ENCODE measurements around the gene NCL. TPM values are rescaled to one million over a fixed set of nuclear protein-coding genes. Genes with fewer than 3 reads are reported as not detected.

The NCL gene
- total RNA-seq, 1 donor from 2014 or later, result 588 TPM

GRCh38 chr2:231458368-231458767 is 5.9 kb downstream of the NCL start:
- no peak for DNase-seq (ENCODE audit: low spot score, unreplicated experiment)
- Mint-ChIP-seq H3K4me3 (ENCODE audit: low read depth) (no peak overlapping the region), H3K9me3 (ENCODE audit: low read depth) (no peaks in the 10 kb centered on the region), H3K27me3 (no peaks in the 10 kb centered on the region), H3K4me1 (ENCODE audit: low read depth) (peaks cover 14% of the 10 kb centered on the region), H3K36me3 (ENCODE audit: insufficient read depth) (peaks cover 64% of the 10 kb centered on the region), H3K27ac (peak overlapping the region; percentile 25)
- no peak for TF ChIP-seq CTCF (IDR thresholded peaks at IDR 0.05; ENCODE audit: unreplicated experiment)

DNA sequence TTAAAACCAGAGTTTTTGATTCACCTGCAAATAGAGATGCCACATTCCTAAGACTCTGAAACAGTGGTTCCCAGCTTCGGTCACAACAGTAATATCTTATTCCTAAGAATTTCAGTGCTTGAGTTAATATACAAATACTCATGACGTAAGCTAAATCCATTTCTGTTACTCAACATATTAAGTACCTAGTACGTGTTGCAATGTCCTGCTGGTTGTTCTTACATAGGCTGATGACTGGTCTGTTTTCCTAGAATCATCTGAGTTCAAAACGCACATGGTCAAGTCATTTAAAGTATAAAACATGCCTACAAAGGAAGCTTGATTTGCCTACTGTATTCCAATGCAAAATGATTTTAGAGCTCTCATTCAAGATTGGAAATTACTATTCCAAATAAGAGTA is 7.2 kb downstream of the NCL start:
- peaks cover 53% of the 10 kb centered on the region for H3K36me3 Mint-ChIP-seq (ENCODE audit: insufficient read depth)
- peaks cover 8% of the 10 kb centered on the region for H3K4me1 Mint-ChIP-seq (ENCODE audit: low read depth)
- no peak for TF ChIP-seq CTCF (IDR thresholded peaks at IDR 0.05; ENCODE audit: unreplicated experiment)
- H3K9me3 Mint-ChIP-seq (ENCODE audit: low read depth), result no peaks in the 10 kb centered on the region
- peak overlapping the region; percentile 71 for H3K27ac Mint-ChIP-seq
- no peak overlapping the region for H3K4me3 Mint-ChIP-seq (ENCODE audit: low read depth)
- no peaks in the 10 kb centered on the region for H3K27me3 Mint-ChIP-seq
- no peak for DNase-seq (ENCODE audit: low spot score, unreplicated experiment)

GRCh38 chr2:231456295-231457004 is 7.8 kb downstream of the NCL start:
- TF ChIP-seq CTCF (IDR thresholded peaks at IDR 0.05; ENCODE audit: unreplicated experiment), result no peak
- H3K4me3 Mint-ChIP-seq (ENCODE audit: low read depth), result no peak overlapping the region
- H3K4me1 Mint-ChIP-seq (ENCODE audit: low read depth), result peaks cover 6% of the 10 kb centered on the region
- H3K27me3 Mint-ChIP-seq, result no peaks in the 10 kb centered on the region
- no peak for DNase-seq (ENCODE audit: low spot score, unreplicated experiment)
- peaks cover 50% of the 10 kb centered on the region for H3K36me3 Mint-ChIP-seq (ENCODE audit: insufficient read depth)
- no peaks in the 10 kb centered on the region for H3K9me3 Mint-ChIP-seq (ENCODE audit: low read depth)
- H3K27ac Mint-ChIP-seq, result peak overlapping the region; percentile 71

GRCh38 chr2:231455890-231456289 is 8.4 kb downstream of the NCL start:
- no peak overlapping the region for H3K4me3 Mint-ChIP-seq (ENCODE audit: low read depth)
- H3K27ac Mint-ChIP-seq, result peak overlapping the region; percentile 33
- no peaks in the 10 kb centered on the region for H3K9me3 Mint-ChIP-seq (ENCODE audit: low read depth)
- H3K27me3 Mint-ChIP-seq, result no peaks in the 10 kb centered on the region
- H3K4me1 Mint-ChIP-seq (ENCODE audit: low read depth), result peaks cover 6% of the 10 kb centered on the region
- no peak for TF ChIP-seq CTCF (IDR thresholded peaks at IDR 0.05; ENCODE audit: unreplicated experiment)
- DNase-seq (ENCODE audit: low spot score, unreplicated experiment), result no peak
- peaks cover 48% of the 10 kb centered on the region for H3K36me3 Mint-ChIP-seq (ENCODE audit: insufficient read depth)

DNA sequence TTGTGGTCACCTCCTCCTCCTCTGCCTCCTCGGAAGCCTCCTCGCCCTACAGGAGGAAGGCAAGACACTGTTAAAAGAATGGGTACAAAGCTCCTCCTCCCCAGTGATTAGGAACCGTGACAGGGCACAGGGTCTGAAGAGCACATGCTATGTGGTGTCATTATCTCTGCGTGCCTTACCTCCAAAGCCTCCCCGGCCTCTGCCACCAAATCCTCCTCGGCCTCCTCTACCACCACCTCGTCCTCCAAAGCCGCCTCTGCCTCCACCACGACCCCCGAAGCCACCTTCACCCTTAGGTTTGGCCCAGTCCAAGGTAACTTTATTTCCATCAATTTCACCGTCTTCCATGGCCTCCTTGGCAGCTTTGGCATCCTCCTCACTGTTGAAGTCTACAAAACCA is 9.1 kb downstream of the NCL start:
- H3K4me3 Mint-ChIP-seq (ENCODE audit: low read depth), result no peak overlapping the region
- no peak for TF ChIP-seq CTCF (IDR thresholded peaks at IDR 0.05; ENCODE audit: unreplicated experiment)
- peaks cover 6% of the 10 kb centered on the region for H3K4me1 Mint-ChIP-seq (ENCODE audit: low read depth)
- DNase-seq (ENCODE audit: low spot score, unreplicated experiment), result no peak
- H3K27me3 Mint-ChIP-seq, result no peaks in the 10 kb centered on the region
- H3K36me3 Mint-ChIP-seq (ENCODE audit: insufficient read depth), result peaks cover 42% of the 10 kb centered on the region
- peak overlapping the region; percentile 91 for H3K27ac Mint-ChIP-seq
- no peaks in the 10 kb centered on the region for H3K9me3 Mint-ChIP-seq (ENCODE audit: low read depth)

Data from progenitor cell of endocrine pancreas (in vitro differentiated cells).